ENCODE results near the gene PPP1R7. TPM values are rescaled to one million over a fixed set of nuclear protein-coding genes. Genes with fewer than 3 reads are reported as not detected.

The PPP1R7 gene
- total RNA-seq, 1 experiment from 2014 or later: 45.4 TPM

DNA sequence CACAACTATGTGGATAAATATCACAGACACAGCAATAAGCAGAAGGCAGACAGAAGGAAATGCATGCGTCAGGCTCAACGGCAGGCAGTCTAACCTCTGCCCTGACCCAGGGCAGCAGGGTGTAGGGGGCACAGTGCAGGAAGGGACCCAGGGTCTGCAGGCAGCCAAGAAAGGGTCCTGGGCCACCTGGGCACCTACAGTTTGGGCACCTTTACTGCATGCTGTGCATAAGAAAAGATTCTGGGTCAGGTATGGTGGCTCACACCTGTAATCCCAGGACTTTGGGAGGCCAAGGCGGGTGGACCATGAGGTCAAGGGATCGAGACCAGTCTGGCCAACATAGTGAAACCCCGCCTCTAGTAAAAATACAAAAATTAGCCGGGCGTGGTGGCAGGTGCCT lies 18.7 kb upstream of the PPP1R7 start:
- H3K27ac ChIP-seq (ENCODE audit: low read depth, low read length): no peak overlapping the region
- H3K9ac ChIP-seq (ENCODE audit: low read length): no peak overlapping the region
- intact Hi-C loops (cut with micrococcal nuclease): no loop called here
- BruUV-seq (replicated peaks): no TSS peak
- H4K20me1 ChIP-seq (ENCODE audit: insufficient read depth): no peaks in the 10 kb centered on the region
- ChIA-PET POLR2A (no interaction called here), CTCF (no interaction called here), RAD21 (ENCODE audit: low non-redundant PET in 1 of 2, low total read pairs in 2 of 2, uncharacterized antibody in 2 of 2, unreplicated experiment in 2 of 2) (no interaction called here)
- H3K4me2 ChIP-seq (ENCODE audit: low read length): no peak overlapping the region
- no peak for TF ChIP-seq POLR2AphosphoS5 (IDR thresholded peaks at IDR 0.05; ENCODE audit: low read depth, low read length)
- TF ChIP-seq EZH2phosphoT487 (IDR thresholded peaks at IDR 0.05; ENCODE audit: borderline replicate concordance): no peak
- TF ChIP-seq ZFX (IDR thresholded peaks at IDR 0.05): no peak
- no peak for TF ChIP-seq CBX3 (IDR thresholded peaks at IDR 0.05; ENCODE audit: low read depth)
- no peak for TF ChIP-seq FOSL1 (IDR thresholded peaks at IDR 0.05; ENCODE audit: low read depth)
- H3K9me2 ChIP-seq (ENCODE audit: insufficient read depth): no peaks in the 10 kb centered on the region
- H3K36me3 ChIP-seq (ENCODE audit: control insufficient read depth in 1 of 2, insufficient read depth in 2 of 2, low read length in 2 of 2): peaks cover 2 to 3% of the 10 kb centered on the region in 2 experiments; a peak in 3 of 4 replicates
- DNase-seq (ENCODE audit: low read depth, low spot score) (no peak), ATAC-seq (no peak)
- no peaks in the 10 kb centered on the region for H3K27me3 ChIP-seq (ENCODE audit: insufficient read depth, low read length)
- no peak overlapping the region for H3K4me3 ChIP-seq (replicated peaks in 1 of 2; ENCODE audit: low read depth in 1 of 2, low read length in 2 of 2)
- H3K9me3 ChIP-seq (ENCODE audit: control insufficient read depth in 1 of 2, insufficient read depth in 1 of 2, low read depth in 1 of 2, low read length in 2 of 2): no peaks in the 10 kb centered on the region
- no peak overlapping the region for H2AFZ ChIP-seq (ENCODE audit: low read depth, low read length, poor library complexity, severe bottlenecking)
- no peaks in the 10 kb centered on the region for H3K4me1 ChIP-seq (ENCODE audit: control insufficient read depth in 1 of 2, insufficient read depth in 2 of 2, low read length in 2 of 2)
- no peaks in the 10 kb centered on the region for H3K79me2 ChIP-seq (ENCODE audit: insufficient read depth, low read length)

DNA sequence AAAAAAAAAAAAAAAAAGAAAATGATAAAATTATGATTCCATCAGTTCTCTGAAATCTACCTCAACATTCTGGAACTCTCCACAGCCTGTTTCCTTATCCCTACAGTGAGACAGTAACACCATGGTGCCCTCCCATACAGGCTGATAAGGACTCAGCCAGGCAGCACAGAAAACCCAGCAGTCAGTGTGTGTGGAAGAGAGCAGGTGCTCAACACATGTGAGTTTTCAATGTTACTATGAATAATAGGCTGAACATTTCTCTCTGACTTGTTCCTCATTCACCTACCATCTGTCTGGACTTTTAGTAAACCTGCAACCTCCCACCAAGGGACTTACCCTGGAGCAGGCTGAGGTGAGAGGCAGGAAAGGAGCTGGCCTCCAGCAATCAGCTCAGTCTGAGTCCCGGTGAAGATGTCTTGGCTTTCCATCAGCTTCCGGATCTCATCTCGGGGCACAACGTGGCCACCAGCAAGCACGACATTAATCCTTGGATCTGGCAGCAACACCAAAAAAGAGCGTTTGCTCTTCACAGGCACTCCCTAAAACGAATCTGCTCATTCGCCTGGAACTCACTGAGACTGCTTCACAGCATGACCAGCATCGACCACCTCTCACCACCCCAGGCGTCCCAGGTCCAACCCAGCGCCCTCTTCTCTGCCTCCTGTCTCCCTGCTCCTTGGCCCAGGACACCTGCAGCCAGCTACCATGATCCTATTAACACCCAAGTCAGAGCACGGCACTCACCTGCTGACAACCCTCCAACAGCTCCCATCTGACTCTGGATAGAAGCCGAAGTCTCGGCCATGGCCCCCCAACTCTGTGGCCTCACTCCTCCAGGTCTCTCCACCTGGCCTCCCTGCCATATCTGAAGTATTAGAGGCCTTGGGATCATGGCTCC lies 17.5 kb upstream of the PPP1R7 start:
- no peak overlapping the region for H3K9ac ChIP-seq (ENCODE audit: low read length)
- no peaks in the 10 kb centered on the region for H3K9me2 ChIP-seq (ENCODE audit: insufficient read depth)
- intact Hi-C loops (cut with micrococcal nuclease): no loop called here
- H3K4me1 ChIP-seq (ENCODE audit: control insufficient read depth in 1 of 2, insufficient read depth in 2 of 2, low read length in 2 of 2): no peaks in the 10 kb centered on the region
- TF ChIP-seq, protein P1, sequence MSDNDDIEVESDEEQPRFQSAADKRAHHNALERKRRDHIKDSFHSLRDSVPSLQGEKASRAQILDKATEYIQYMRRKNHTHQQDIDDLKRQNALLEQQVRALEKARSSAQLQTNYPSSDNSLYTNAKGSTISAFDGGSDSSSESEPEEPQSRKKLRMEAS (IDR thresholded peaks at IDR 0.05): no peak
- DNase-seq (ENCODE audit: low read depth, low spot score) (no peak), ATAC-seq (no peak)
- no peak overlapping the region for H3K4me3 ChIP-seq (replicated peaks in 1 of 2; ENCODE audit: low read depth in 1 of 2, low read length in 2 of 2)
- H3K9me3 ChIP-seq (ENCODE audit: control insufficient read depth in 1 of 2, insufficient read depth in 1 of 2, low read depth in 1 of 2, low read length in 2 of 2): no peaks in the 10 kb centered on the region
- ChIA-PET POLR2A (no interaction called here), RAD21 (ENCODE audit: low non-redundant PET in 1 of 2, low total read pairs in 2 of 2, uncharacterized antibody in 2 of 2, unreplicated experiment in 2 of 2) (no interaction called here), CTCF (no interaction called here)
- H3K4me2 ChIP-seq (ENCODE audit: low read length): no peak overlapping the region
- no peaks in the 10 kb centered on the region for H4K20me1 ChIP-seq (ENCODE audit: insufficient read depth)
- no peaks in the 10 kb centered on the region for H3K79me2 ChIP-seq (ENCODE audit: insufficient read depth, low read length)
- H3K27me3 ChIP-seq (ENCODE audit: insufficient read depth, low read length): no peaks in the 10 kb centered on the region
- H2AFZ ChIP-seq (ENCODE audit: low read depth, low read length, poor library complexity, severe bottlenecking): no peak overlapping the region
- H3K27ac ChIP-seq (ENCODE audit: low read depth, low read length): no peak overlapping the region
- H3K36me3 ChIP-seq (ENCODE audit: control insufficient read depth in 1 of 2, insufficient read depth in 2 of 2, low read length in 2 of 2): peaks cover 2 to 3% of the 10 kb centered on the region in 2 experiments; a peak in 3 of 4 replicates
- no TSS peak for BruUV-seq (replicated peaks)

Data from HCT116 (cell line).